Naive thymus-derived CD4-positive, alpha-beta T cell (primary cell): ENCODE data around the gene CACNB1. TPM values are rescaled to one million over a fixed set of nuclear protein-coding genes. Genes with fewer than 3 reads are reported as not detected.

Experiments
- ATAC-seq: fragments of 150-1000 bp; cut with Tn5 transposase; 2 replicates; pipeline ENCODE4 v1.10.0; 2021; ENCODE audit warnings: mild to moderate bottlenecking, moderate library complexity
- CTCF ChIA-PET: fragments of 350-600 bp; sonication (Branson Sonifier 250); formaldehyde crosslinking; loops from one replicate; lab custom pipeline; 2021; ENCODE audit warnings: antibody characterized with exemption; lab: Charles Lee
- POLR2A ChIA-PET: fragments of 350-600 bp; sonication (Branson Sonifier 250); formaldehyde crosslinking; loops from one replicate; lab custom pipeline; 2021; ENCODE audit warnings: antibody characterized with exemption, inconsistent platforms; lab: Charles Lee
- DNase-seq, 9 donors: peaks; one replicate each; pipeline versions ENCODE4 v3.0.0 to v3.0.0-alpha.2; 2020 to 2022; ENCODE audit warnings: mixed read lengths in 1 of 9
- H3K27ac ChIP-seq: one replicate; pipeline ENCODE4 v1.7.0; 2013; ENCODE audit warnings: mild to moderate bottlenecking, low read depth, low read length, moderate library complexity
- H3K27me3 ChIP-seq, 2 donors: one replicate each; pipeline ENCODE4 v1.7.0; 2013; ENCODE audit warnings: low read length in 2 of 2, mild to moderate bottlenecking in 2 of 2, moderate library complexity in 2 of 2; ENCODE audit not compliant: control insufficient read depth in 2 of 2, insufficient read depth in 2 of 2
- H3K36me3 ChIP-seq, 3 experiments: 1 replicate in 2 of 3; 2 replicates in 1 of 3; pipeline ENCODE4 v1.7.0; 2013; ENCODE audit warnings: low read length in 3 of 3, mild to moderate bottlenecking in 3 of 3, moderate library complexity in 1 of 3; ENCODE audit not compliant: insufficient read depth in 3 of 3, control insufficient read depth in 2 of 3
- H3K4me1 ChIP-seq, 2 donors: one replicate each; pipeline ENCODE4 v1.7.0; 2013; ENCODE audit warnings: low read length in 2 of 2, mild to moderate bottlenecking in 2 of 2, moderate library complexity in 1 of 2; ENCODE audit not compliant: control insufficient read depth in 2 of 2, insufficient read depth in 2 of 2
- H3K4me3 ChIP-seq: 2 replicates; pipeline ENCODE4 v1.7.0; 2013; ENCODE audit warnings: mild to moderate bottlenecking, low read length
- H3K9me3 ChIP-seq, 3 experiments: 1 replicate in 2 of 3; 2 replicates in 1 of 3; pipeline ENCODE4 v1.7.0; 2013; ENCODE audit warnings: low read length in 3 of 3; ENCODE audit not compliant: control insufficient read depth in 2 of 3
- H3K27ac Mint-ChIP-seq, 9 donors: one replicate each; pipeline ENCODE4 v1.8.0; 2020 to 2022; ENCODE audit warnings: mixed read lengths in 9 of 9, mild to moderate bottlenecking in 8 of 9, moderate library complexity in 5 of 9, inconsistent platforms in 2 of 9
- H3K27me3 Mint-ChIP-seq, 5 donors: one replicate each; pipeline ENCODE4 v1.8.0; 2021 to 2022; ENCODE audit warnings: mixed read lengths in 5 of 5, mild to moderate bottlenecking in 1 of 5
- H3K36me3 Mint-ChIP-seq, 5 donors: one replicate each; pipeline ENCODE4 v1.8.0; 2020 to 2022; ENCODE audit warnings: mixed read lengths in 5 of 5, mild to moderate bottlenecking in 3 of 5, inconsistent platforms in 1 of 5
- H3K4me1 Mint-ChIP-seq, 7 donors: one replicate each; pipeline ENCODE4 v1.8.0; 2020 to 2022; ENCODE audit warnings: mixed read lengths in 7 of 7, mild to moderate bottlenecking in 3 of 7, inconsistent platforms in 1 of 7
- H3K4me3 Mint-ChIP-seq, 10 donors: one replicate each; pipeline ENCODE4 v1.8.0; 2020 to 2022; ENCODE audit warnings: mild to moderate bottlenecking in 10 of 10, mixed read lengths in 10 of 10, moderate library complexity in 6 of 10, inconsistent platforms in 2 of 10
- H3K9me3 Mint-ChIP-seq, 11 donors: one replicate each; pipeline ENCODE4 v1.8.0; 2020 to 2022; ENCODE audit warnings: mixed read lengths in 11 of 11, mild to moderate bottlenecking in 4 of 11, inconsistent platforms in 1 of 11, moderate library complexity in 1 of 11
- intact Hi-C, 2 donors: fragments of 100-400 bp; cut with micrococcal nuclease; formaldehyde crosslinking; loops; one replicate each; pipeline ENCODE4 v1.15.1; 2023
- polyA plus RNA-seq, 2 donors: library from polyadenylated mRNA; unstranded; fragments of 300-500 nt; fragmentation: Illumina TruSeq; gene quantifications; one replicate each; pipeline ENCODE4 v1.2.3, GENCODE V29; 2021
- total RNA-seq, 6 experiments: library from RNA in 5 of 6; stranded (reverse) in 5 of 6; gene quantifications; 1 replicate in 5 of 6; 2 replicates in 1 of 6; pipeline ENCODE4 v1.2.3 and lab custom pipeline; 2021 to 2026

The CACNB1 gene
- total and polyA plus RNA-seq, 7 experiments from 2014 or later, result 0.39 to 22.0 (median 11.9) TPM

DNA sequence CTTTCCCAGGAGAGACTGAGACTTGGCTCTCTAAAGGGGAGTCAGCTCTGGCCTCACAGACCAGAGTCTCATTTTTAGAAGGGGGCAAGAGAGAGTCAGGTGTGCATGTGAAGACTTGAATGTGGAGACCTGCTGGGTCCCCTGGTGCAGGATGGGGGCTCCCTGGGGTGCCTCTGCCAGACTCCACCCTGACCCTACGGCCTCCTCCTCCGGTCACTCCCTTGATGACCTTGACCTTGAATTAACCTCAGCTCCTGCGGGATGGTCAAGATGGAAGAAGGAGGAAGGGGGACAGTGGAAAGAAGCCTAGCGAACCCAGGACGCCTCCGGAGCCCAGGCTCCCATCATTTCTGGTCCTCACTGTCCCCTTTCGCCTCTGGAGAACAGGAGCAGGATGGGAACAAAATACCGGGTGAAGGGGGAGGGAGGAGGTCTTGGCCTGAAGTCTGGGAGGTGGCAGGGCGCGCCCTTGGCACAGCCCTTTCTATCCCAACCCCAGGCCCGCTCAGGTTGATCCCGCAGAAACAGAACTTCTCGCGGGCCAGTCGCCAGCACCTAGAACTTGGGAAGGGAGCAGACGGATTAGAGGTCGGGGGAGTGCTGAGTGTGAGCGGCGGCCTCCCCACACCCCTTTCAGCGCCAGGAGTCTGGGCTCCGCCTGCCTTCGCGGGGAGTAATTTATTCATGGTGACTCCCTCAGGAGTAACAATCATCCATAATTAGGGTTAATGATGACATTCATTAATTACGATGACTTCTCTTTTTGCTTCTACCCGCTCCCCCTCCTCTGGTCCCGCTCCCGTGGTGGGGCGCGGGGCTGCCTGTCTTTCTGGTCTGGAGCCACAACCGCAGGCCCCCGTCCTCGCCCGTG lies 26.7 kb upstream of the CACNB1 start:
- H3K9me3 Mint-ChIP-seq, result peaks cover 0 to 2% (median 0%) of the 10 kb centered on the region in 11 donors
- intact Hi-C loops, result loop anchor here in 1 of 2 donors (2.0 kb wide), 1 partner anchor 15 kb away; no protein-coding TSS in a partner anchor

GRCh38 chr17:39222866-39223834 lies 25.7 kb upstream of the CACNB1 start:
- H3K36me3 Mint-ChIP-seq, result no peaks in the 10 kb centered on the region
- Histone ChIP-seq H3K9me3 (no peaks in the 10 kb centered on the region), H3K27ac (no peak overlapping the region), H3K4me3 (no peak overlapping the region), H3K4me1 (peaks cover 4 to 6% of the 10 kb centered on the region in 2 donors), H3K27me3 (peaks cover 0 to 8% of the 10 kb centered on the region in 2 donors), H3K36me3 (no peaks in the 10 kb centered on the region)
- H3K4me3 Mint-ChIP-seq, result peak overlapping the region in 6 of 10 donors; percentile 30 to 82 (median 60)
- H3K9me3 Mint-ChIP-seq, result peaks cover 0 to 3% (median 0%) of the 10 kb centered on the region in 11 donors
- ChIA-PET CTCF (interaction anchor here (1.2 to 1.5 kb wide), 3 partner anchors 9 to 16 kb away, joined by 3 to 4 read pairs (median 4); no protein-coding TSS in a partner anchor), POLR2A (interaction anchor here (0.7 kb wide), 1 partner anchor 17 kb away, joined by 3 read pairs; no protein-coding TSS in a partner anchor)
- ATAC-seq (no peak), DNase-seq (no peak)
- peak overlapping the region in 1 of 9 donors; percentile 37 for H3K27ac Mint-ChIP-seq
- H3K4me1 Mint-ChIP-seq, result peaks cover 6 to 19% (median 11%) of the 10 kb centered on the region in 7 donors
- intact Hi-C loops, result no loop called here
- peaks cover 25 to 62% (median 38%) of the 10 kb centered on the region in 5 donors for H3K27me3 Mint-ChIP-seq

More for the DNA sequence above, 26.7 kb upstream of the CACNB1 start:
- ATAC-seq (no peak), DNase-seq (no peak)
- H3K4me3 Mint-ChIP-seq, result peak overlapping the region; percentile 12 to 86 (median 58)
- peak overlapping the region in 1 of 9 donors; percentile 37 for H3K27ac Mint-ChIP-seq
- peaks cover 0 to 8% of the 10 kb centered on the region in 2 donors for H3K27me3 ChIP-seq
- H3K4me3 ChIP-seq, result no peak overlapping the region
- no peaks in the 10 kb centered on the region for H3K9me3 ChIP-seq
- H3K4me1 Mint-ChIP-seq, result peaks cover 6 to 18% (median 11%) of the 10 kb centered on the region in 7 donors
- H3K4me1 ChIP-seq, result peaks cover 4 to 6% of the 10 kb centered on the region in 2 donors
- CTCF ChIA-PET, result interaction anchor here (1.2 to 1.5 kb wide), 3 partner anchors 8 to 15 kb away, joined by 3 to 4 read pairs (median 4); no protein-coding TSS in a partner anchor
- peaks cover 28 to 59% (median 40%) of the 10 kb centered on the region in 5 donors for H3K27me3 Mint-ChIP-seq
- no peaks in the 10 kb centered on the region for H3K36me3 ChIP-seq
- POLR2A ChIA-PET, result interaction anchor here (0.7 kb wide), 1 partner anchor 18 kb away, joined by 3 read pairs; no protein-coding TSS in a partner anchor
- no peaks in the 10 kb centered on the region for H3K36me3 Mint-ChIP-seq
- no peak overlapping the region for H3K27ac ChIP-seq

DNA sequence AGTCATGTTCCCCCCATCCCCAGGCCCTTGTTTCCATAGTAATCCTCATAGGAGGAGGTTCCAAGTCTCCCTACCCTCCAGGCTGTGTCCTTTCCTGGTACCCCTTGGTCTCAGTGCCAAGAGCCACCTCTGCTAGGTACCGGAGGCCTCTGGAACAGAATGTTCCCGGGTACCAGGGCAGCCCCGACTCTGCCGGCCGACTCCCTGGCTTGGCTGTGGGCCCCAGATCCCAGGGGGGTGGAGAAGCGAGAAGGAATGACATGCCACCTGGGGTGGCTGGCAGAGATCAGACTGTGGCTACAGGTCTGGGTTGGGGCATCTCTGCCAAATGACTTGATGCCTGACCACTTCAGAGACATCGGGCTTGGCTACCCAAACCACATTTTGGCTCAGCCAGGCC lies 24.7 kb upstream of the CACNB1 start:
- H3K9me3 ChIP-seq, result no peaks in the 10 kb centered on the region
- ChIA-PET POLR2A (interaction anchor here (0.7 kb wide), 1 partner anchor 18 kb away, joined by 3 read pairs; no protein-coding TSS in a partner anchor), CTCF (no interaction called here)
- peaks cover 4 to 6% of the 10 kb centered on the region in 2 donors for H3K4me1 ChIP-seq
- no peaks in the 10 kb centered on the region for H3K36me3 ChIP-seq
- H3K4me3 ChIP-seq, result no peak overlapping the region
- peaks cover 0 to 8% of the 10 kb centered on the region in 2 donors for H3K27me3 ChIP-seq
- peaks cover 15 to 60% (median 29%) of the 10 kb centered on the region in 5 donors for H3K27me3 Mint-ChIP-seq
- ATAC-seq (no peak), DNase-seq (no peak)
- no peaks in the 10 kb centered on the region for H3K36me3 Mint-ChIP-seq
- H3K27ac Mint-ChIP-seq, result no peak overlapping the region
- peaks cover 0 to 3% (median 0%) of the 10 kb centered on the region in 11 donors for H3K9me3 Mint-ChIP-seq
- peaks cover 6 to 19% (median 11%) of the 10 kb centered on the region in 7 donors for H3K4me1 Mint-ChIP-seq
- H3K4me3 Mint-ChIP-seq, result peak overlapping the region in 1 of 10 donors; percentile 29
- intact Hi-C loops, result no loop called here
- H3K27ac ChIP-seq, result no peak overlapping the region

DNA sequence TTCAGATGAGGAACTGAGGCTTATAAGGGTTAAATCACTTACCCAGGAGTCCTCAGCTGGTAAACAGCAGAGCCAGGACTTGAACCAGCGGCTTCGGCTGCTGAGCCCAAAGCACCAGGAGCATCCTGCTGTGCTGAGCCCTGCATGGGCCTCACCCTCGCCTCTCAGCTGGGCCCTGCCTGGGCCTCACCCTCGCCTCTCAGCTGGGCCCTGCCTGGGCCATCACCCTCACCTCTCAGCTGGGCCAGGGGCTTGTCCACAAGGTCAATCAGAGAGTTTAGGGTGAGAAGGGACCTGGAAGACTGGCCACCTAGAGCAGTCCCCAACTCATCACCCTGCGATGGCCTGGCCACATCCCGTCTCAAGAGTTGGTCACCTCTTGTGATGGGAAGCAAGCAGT lies 24.1 kb upstream of the CACNB1 start:
- Mint-ChIP-seq H3K27me3 (peaks cover 14 to 60% (median 29%) of the 10 kb centered on the region in 5 donors), H3K4me1 (peaks cover 6 to 19% (median 11%) of the 10 kb centered on the region in 7 donors), H3K27ac (no peak overlapping the region), H3K9me3 (peaks cover 0 to 3% (median 0%) of the 10 kb centered on the region in 11 donors), H3K36me3 (no peaks in the 10 kb centered on the region), H3K4me3 (no peak overlapping the region)
- ATAC-seq (no peak), DNase-seq (no peak)
- H3K4me1 ChIP-seq, result peaks cover 4 to 6% of the 10 kb centered on the region in 2 donors
- ChIA-PET POLR2A (interaction anchor here (0.7 kb wide), 1 partner anchor 18 kb away, joined by 3 read pairs; no protein-coding TSS in a partner anchor), CTCF (interaction anchor here (0.6 kb wide), 1 partner anchor 14 kb away, joined by 3 read pairs; no protein-coding TSS in a partner anchor)
- intact Hi-C loops, result no loop called here
- H3K27ac ChIP-seq, result no peak overlapping the region
- no peaks in the 10 kb centered on the region for H3K36me3 ChIP-seq
- no peaks in the 10 kb centered on the region for H3K9me3 ChIP-seq
- H3K4me3 ChIP-seq, result no peak overlapping the region
- H3K27me3 ChIP-seq, result peaks cover 0 to 7% of the 10 kb centered on the region in 2 donors

DNA sequence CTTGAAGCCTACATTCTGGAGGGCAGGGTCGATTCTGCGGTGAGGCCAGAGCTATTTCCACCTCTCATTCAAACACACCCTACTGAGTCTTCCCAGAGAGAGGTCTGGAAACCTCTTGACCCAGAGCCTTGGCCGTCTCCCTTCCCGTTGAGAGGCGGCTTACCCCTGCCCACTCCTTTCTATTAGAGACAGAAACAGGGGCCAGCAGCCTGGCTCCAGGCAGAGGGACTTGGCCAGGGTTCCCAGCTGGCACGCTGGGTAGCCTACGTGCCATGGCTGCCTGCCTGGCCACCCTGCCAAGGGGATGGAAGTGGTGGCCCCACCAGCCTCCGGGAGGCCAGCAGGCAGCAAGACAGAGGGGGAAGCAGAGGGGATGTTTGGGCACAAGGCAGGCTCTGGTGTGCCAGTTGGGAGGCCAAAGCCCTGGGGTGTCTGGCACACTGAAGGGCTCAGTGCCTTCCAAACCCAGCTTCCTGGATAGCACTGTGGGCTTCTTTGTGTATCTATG lies 22.2 kb upstream of the CACNB1 start:
- Histone ChIP-seq H3K27ac (no peak overlapping the region), H3K9me3 (no peaks in the 10 kb centered on the region), H3K4me3 (no peak overlapping the region), H3K27me3 (no peaks in the 10 kb centered on the region), H3K4me1 (no peaks in the 10 kb centered on the region), H3K36me3 (no peaks in the 10 kb centered on the region)
- Mint-ChIP-seq H3K36me3 (no peaks in the 10 kb centered on the region), H3K27ac (no peak overlapping the region), H3K4me3 (no peak overlapping the region), H3K4me1 (peaks cover 2 to 11% (median 7%) of the 10 kb centered on the region in 7 donors), H3K27me3 (peaks cover 7 to 54% (median 29%) of the 10 kb centered on the region in 5 donors), H3K9me3 (peaks cover 0 to 3% (median 0%) of the 10 kb centered on the region in 11 donors)
- DNase-seq (no peak), ATAC-seq (no peak)
- CTCF ChIA-PET, result interaction anchor here (0.7 to 1.3 kb wide), 2 partner anchors 24 to 48 kb away, joined by 3 read pairs; no protein-coding TSS in a partner anchor
- intact Hi-C loops, result no loop called here
- POLR2A ChIA-PET, result interaction anchor here (1.0 kb wide), 1 partner anchor 11 kb away, joined by 3 read pairs; no protein-coding TSS in a partner anchor
